H9 (cell line): ENCODE results near the gene OR6F1. TPM values are rescaled to one million over a fixed set of nuclear protein-coding genes. Genes with fewer than 3 reads are reported as not detected.

Experiments
- DNase-seq: peaks from one replicate; pipeline ENCODE4 v3.0.0-alpha.2; 2017
- H2AFZ ChIP-seq: one replicate; pipeline ENCODE4 v1.6.1; 2013; ENCODE audit warnings: mild to moderate bottlenecking, low read length, control low read depth, moderate library complexity
- H2AK5ac ChIP-seq: 2 replicates; pipeline ENCODE4 v1.6.1; 2013; ENCODE audit warnings: low read length, control low read depth, mixed read lengths; ENCODE audit not compliant: insufficient read length
- H2BK120ac ChIP-seq: one replicate; pipeline ENCODE4 v1.6.1; 2013; ENCODE audit warnings: low read depth, mild to moderate bottlenecking, low read length, control low read depth, inconsistent platforms; ENCODE audit not compliant: poor library complexity, severe bottlenecking
- H2BK12ac ChIP-seq: 2 replicates; pipeline ENCODE4 v1.6.1; 2013; ENCODE audit warnings: low read length, control low read depth, mixed read lengths, low read depth; ENCODE audit not compliant: insufficient read length
- H2BK15ac ChIP-seq: 2 replicates; pipeline ENCODE4 v1.6.1; 2013; ENCODE audit warnings: low read depth, low read length, control low read depth
- H2BK20ac ChIP-seq: one replicate; pipeline ENCODE4 v1.6.1; 2013; ENCODE audit warnings: low read depth, mild to moderate bottlenecking, low read length, control low read depth, inconsistent platforms; ENCODE audit not compliant: poor library complexity, severe bottlenecking
- H2BK5ac ChIP-seq: 2 replicates; pipeline ENCODE4 v1.6.1; 2013; ENCODE audit warnings: low read length, control low read depth, mixed read lengths; ENCODE audit not compliant: insufficient read length
- H3K14ac ChIP-seq: 2 replicates; pipeline ENCODE4 v1.6.1; 2013; ENCODE audit warnings: low read length, control low read depth; ENCODE audit not compliant: insufficient read depth
- H3K18ac ChIP-seq: 2 replicates; pipeline ENCODE4 v1.6.1; 2013; ENCODE audit warnings: low read depth, mild to moderate bottlenecking, mixed read lengths, low read length, control low read depth; ENCODE audit not compliant: insufficient read length
- H3K23ac ChIP-seq: 2 replicates; pipeline ENCODE4 v1.6.1; 2013; ENCODE audit warnings: low read length, control low read depth, mixed read lengths, low read depth; ENCODE audit not compliant: insufficient read length
- H3K23me2 ChIP-seq: 2 replicates; pipeline ENCODE4 v1.6.1; 2013; ENCODE audit warnings: low read depth, mild to moderate bottlenecking, mixed read lengths, low read length, control low read depth; ENCODE audit not compliant: insufficient read length, poor library complexity, severe bottlenecking
- H3K27ac ChIP-seq: 2 replicates; pipeline ENCODE4 v1.5.1; 2013; ENCODE audit warnings: low read length, control low read depth, mixed read lengths, low read depth; ENCODE audit not compliant: insufficient read length
- H3K27me3 ChIP-seq: 2 replicates; pipeline ENCODE4 v1.6.1; 2013; ENCODE audit warnings: low read length, control low read depth, inconsistent platforms; ENCODE audit not compliant: insufficient read depth
- H3K4ac ChIP-seq: 2 replicates; pipeline ENCODE4 v1.6.1; 2013; ENCODE audit warnings: low read depth, mild to moderate bottlenecking, control low read depth, inconsistent platforms, low read length, moderate library complexity
- H3K4me1 ChIP-seq: 2 replicates; pipeline ENCODE4 v1.6.1; 2013; ENCODE audit warnings: low read length, control low read depth, inconsistent platforms; ENCODE audit not compliant: insufficient read depth
- H3K4me2 ChIP-seq: 2 replicates; pipeline ENCODE4 v1.6.1; 2013; ENCODE audit warnings: low read length, control low read depth, mixed read lengths; ENCODE audit not compliant: insufficient read length, insufficient read depth
- H3K56ac ChIP-seq: 2 replicates; pipeline ENCODE4 v1.6.1; 2013; ENCODE audit warnings: low read depth, mild to moderate bottlenecking, mixed read lengths, low read length, control low read depth; ENCODE audit not compliant: insufficient read length
- H3K79me1 ChIP-seq: 2 replicates; pipeline ENCODE4 v1.6.1; 2013; ENCODE audit warnings: low read depth, mild to moderate bottlenecking, moderate library complexity, low read length, control low read depth, inconsistent platforms; ENCODE audit not compliant: insufficient read depth, poor library complexity, severe bottlenecking
- H3K79me2 ChIP-seq: 2 replicates; pipeline ENCODE4 v1.6.1; 2013; ENCODE audit warnings: low read length, control low read depth, inconsistent platforms; ENCODE audit not compliant: insufficient read depth
- H3K9ac ChIP-seq: 2 replicates; pipeline ENCODE4 v1.6.1; 2013; ENCODE audit warnings: low read length, control low read depth, mixed read lengths; ENCODE audit not compliant: insufficient read length; ENCODE audit errors: extremely low read depth
- H3K9me3 ChIP-seq: one replicate; pipeline ENCODE4 v1.6.1; 2013; ENCODE audit warnings: low read depth, low read length, inconsistent platforms; ENCODE audit not compliant: control insufficient read depth
- H3T11ph ChIP-seq: one replicate; pipeline ENCODE4 v1.6.1; 2013; ENCODE audit warnings: mild to moderate bottlenecking, low read length, control low read depth, inconsistent platforms
- H4K20me1 ChIP-seq: one replicate; pipeline ENCODE4 v1.6.1; 2013; ENCODE audit not compliant: control insufficient read depth, insufficient read length, insufficient read depth
- H4K5ac ChIP-seq: 2 replicates; pipeline ENCODE4 v1.6.1; 2013; ENCODE audit warnings: low read depth, mild to moderate bottlenecking, mixed read lengths, low read length, control low read depth; ENCODE audit not compliant: insufficient read length
- H4K8ac ChIP-seq: replicated peaks from 2 replicates; pipeline ENCODE4 v1.6.1; 2013; ENCODE audit warnings: low read length, control low read depth, mixed read lengths, low read depth; ENCODE audit not compliant: insufficient read length
- H4K91ac ChIP-seq: 2 replicates; pipeline ENCODE4 v1.6.1; 2013; ENCODE audit warnings: low read depth, mild to moderate bottlenecking, moderate library complexity, mixed read lengths, low read length, control low read depth; ENCODE audit not compliant: insufficient read length
- H3K27ac Mint-ChIP-seq, 3 experiments: 2 replicates in 2 of 3; 3 replicates in 1 of 3; pipeline ENCODE4 v1.8.0; 2020 to 2021; ENCODE audit warnings: mixed read lengths in 3 of 3, mild to moderate bottlenecking in 1 of 3, moderate library complexity in 1 of 3
- H3K27me3 Mint-ChIP-seq: 2 replicates; pipeline ENCODE4 v1.8.0; 2021; ENCODE audit warnings: low read depth, mild to moderate bottlenecking, moderate library complexity, mixed read lengths
- H3K36me3 Mint-ChIP-seq, 3 experiments: 2 replicates in 2 of 3; 3 replicates in 1 of 3; pipeline ENCODE4 v1.8.0; 2020 to 2021; ENCODE audit warnings: low read depth in 3 of 3, mixed read lengths in 3 of 3; ENCODE audit not compliant: insufficient read depth in 1 of 3
- H3K4me1 Mint-ChIP-seq, 2 experiments: 2 replicates each; pipeline ENCODE4 v1.8.0; 2020; ENCODE audit warnings: mixed read lengths in 2 of 2
- H3K4me3 Mint-ChIP-seq, 2 experiments: 2 replicates in 1 of 2; 3 replicates in 1 of 2; pipeline ENCODE4 v1.8.0; 2020 to 2021; ENCODE audit warnings: mild to moderate bottlenecking in 2 of 2, mixed read lengths in 2 of 2, moderate library complexity in 1 of 2
- H3K9me3 Mint-ChIP-seq, 2 experiments: 2 replicates in 1 of 2; 3 replicates in 1 of 2; pipeline ENCODE4 v1.8.0; 2020; ENCODE audit warnings: mild to moderate bottlenecking in 2 of 2, mixed read lengths in 2 of 2, moderate library complexity in 1 of 2
- whole genome bisulfite sequencing: extraction: QIAGEN DNeasy Blood & Tissue Kit; methylation state at CpG from one replicate; pipeline ENCODE4 v1.1.7; 2013; ENCODE audit warnings: missing lambda C conversion rate, low lambda C conversion rate, mixed read lengths; ENCODE audit not compliant: insufficient read length; ENCODE audit errors: extremely low coverage; 5-methylcytosine and 5-hydroxymethylcytosine counted together
- long read RNA-seq: library from polyadenylated mRNA; unstranded; transcript quantifications from one replicate; pipeline ENCODE4 v2.0.0, GENCODE V29; 2020
- total RNA-seq: library from RNA; stranded (reverse); gene quantifications from 2 replicates; pipeline ENCODE4 v1.2.1, GENCODE V29; 2021
- TF ChIP-seq, protein P1 (sequence below): fragments of 200-600 bp; sonication (generic); conservative IDR thresholded peaks from 3 replicates; pipeline ENCODE4 v1.8.0; 2021; ENCODE audit warnings: antibody characterized with exemption, mild to moderate bottlenecking

OR6F1 gene
- total RNA-seq: not detected in 2 replicates
- long read RNA-seq: 0 reads

DNA sequence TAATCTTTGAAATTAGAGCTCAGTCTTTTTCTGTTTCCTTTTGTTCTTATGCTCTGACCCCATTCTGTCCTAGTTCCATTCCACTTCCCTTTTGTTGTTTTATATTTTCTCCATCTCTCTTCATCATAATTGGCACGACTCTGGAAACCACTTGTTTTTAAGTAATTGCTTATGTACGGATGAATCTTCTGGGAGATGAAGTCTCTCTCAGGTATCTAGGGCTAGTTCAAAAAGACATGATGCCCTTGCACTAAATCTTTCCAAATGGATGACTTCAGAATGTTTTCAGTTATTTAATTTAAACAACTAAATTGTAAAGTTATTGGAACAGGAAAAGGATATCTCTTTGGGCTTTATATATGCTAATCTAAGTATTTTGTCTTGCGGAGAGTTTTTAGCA lies at the start of gene OR6F1:
Gene OR6F1 (minus strand): TSS at position 101 of the 400 bp plus-strand sequence. CDS start 3,891 bp downstream, outside the sequence.
- no peak within 1 kb of the TSS for H3K18ac ChIP-seq
- no peaks in the 10 kb centered on the region for H3K27me3 ChIP-seq
- H3K9me3 Mint-ChIP-seq: peaks cover 22 to 50% of the 10 kb centered on the region in 2 experiments
- H3K4me3 Mint-ChIP-seq: no peak within 1 kb of the TSS
- H4K5ac ChIP-seq: no peak within 1 kb of the TSS
- no peak within 1 kb of the TSS for H3K9ac ChIP-seq
- WGBS: no CpG with 5 or more reads among the region's 3 CpGs
- H2BK120ac ChIP-seq: no peak within 1 kb of the TSS
- no peak within 1 kb of the TSS for H2AK5ac ChIP-seq
- H2BK15ac ChIP-seq: no peak within 1 kb of the TSS
- no peak within 1 kb of the TSS for H3K27ac ChIP-seq
- no peak within 1 kb of the TSS for H4K91ac ChIP-seq
- H3K27ac Mint-ChIP-seq: no peak within 1 kb of the TSS
- H3K36me3 Mint-ChIP-seq: no peaks in the 10 kb centered on the region
- TF ChIP-seq, protein P1, sequence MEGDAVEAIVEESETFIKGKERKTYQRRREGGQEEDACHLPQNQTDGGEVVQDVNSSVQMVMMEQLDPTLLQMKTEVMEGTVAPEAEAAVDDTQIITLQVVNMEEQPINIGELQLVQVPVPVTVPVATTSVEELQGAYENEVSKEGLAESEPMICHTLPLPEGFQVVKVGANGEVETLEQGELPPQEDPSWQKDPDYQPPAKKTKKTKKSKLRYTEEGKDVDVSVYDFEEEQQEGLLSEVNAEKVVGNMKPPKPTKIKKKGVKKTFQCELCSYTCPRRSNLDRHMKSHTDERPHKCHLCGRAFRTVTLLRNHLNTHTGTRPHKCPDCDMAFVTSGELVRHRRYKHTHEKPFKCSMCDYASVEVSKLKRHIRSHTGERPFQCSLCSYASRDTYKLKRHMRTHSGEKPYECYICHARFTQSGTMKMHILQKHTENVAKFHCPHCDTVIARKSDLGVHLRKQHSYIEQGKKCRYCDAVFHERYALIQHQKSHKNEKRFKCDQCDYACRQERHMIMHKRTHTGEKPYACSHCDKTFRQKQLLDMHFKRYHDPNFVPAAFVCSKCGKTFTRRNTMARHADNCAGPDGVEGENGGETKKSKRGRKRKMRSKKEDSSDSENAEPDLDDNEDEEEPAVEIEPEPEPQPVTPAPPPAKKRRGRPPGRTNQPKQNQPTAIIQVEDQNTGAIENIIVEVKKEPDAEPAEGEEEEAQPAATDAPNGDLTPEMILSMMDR: no peak
- H3K56ac ChIP-seq: no peak within 1 kb of the TSS
- no peak within 1 kb of the TSS for H3K23ac ChIP-seq
- no peak within 1 kb of the TSS for H3K4me2 ChIP-seq
- H3K79me1 ChIP-seq: no peaks in the 10 kb centered on the region
- DNase-seq: no peak
- no peaks in the 10 kb centered on the region for H3K79me2 ChIP-seq
- no peak within 1 kb of the TSS for H2BK5ac ChIP-seq
- H3K14ac ChIP-seq: no peak within 1 kb of the TSS
- no peaks in the 10 kb centered on the region for H3K23me2 ChIP-seq
- no peaks in the 10 kb centered on the region for H3K4me1 Mint-ChIP-seq
- H3K4me1 ChIP-seq: no peaks in the 10 kb centered on the region
- H2BK20ac ChIP-seq: no peak within 1 kb of the TSS
- H2AFZ ChIP-seq: no peak within 1 kb of the TSS
- H3K9me3 ChIP-seq: peaks cover 13% of the 10 kb centered on the region
- H3K4ac ChIP-seq: no peak within 1 kb of the TSS
- no peak within 1 kb of the TSS for H2BK12ac ChIP-seq
- no peaks in the 10 kb centered on the region for H4K20me1 ChIP-seq
- H3T11ph ChIP-seq: no peak within 1 kb of the TSS
- no peaks in the 10 kb centered on the region; the same call in 1 of the 2 replicates for H3K27me3 Mint-ChIP-seq
- no peak within 1 kb of the TSS for H4K8ac ChIP-seq
